HG03064 (cell line): ENCODE results near the gene PAEP.
"Not testable (repeated sequence)": the region's sequence is repeated elsewhere in the genome, so short reads cannot be mapped to it uniquely, and the experiment has no call there.

Experiments used
- ATAC-seq: cut with Tn5 transposase; IDR thresholded peaks from one replicate; pipeline ENCODE4 v1.9.1; 2021; ENCODE audit warnings: low read depth; ENCODE audit not compliant: unreplicated experiment

The PAEP gene

DNA sequence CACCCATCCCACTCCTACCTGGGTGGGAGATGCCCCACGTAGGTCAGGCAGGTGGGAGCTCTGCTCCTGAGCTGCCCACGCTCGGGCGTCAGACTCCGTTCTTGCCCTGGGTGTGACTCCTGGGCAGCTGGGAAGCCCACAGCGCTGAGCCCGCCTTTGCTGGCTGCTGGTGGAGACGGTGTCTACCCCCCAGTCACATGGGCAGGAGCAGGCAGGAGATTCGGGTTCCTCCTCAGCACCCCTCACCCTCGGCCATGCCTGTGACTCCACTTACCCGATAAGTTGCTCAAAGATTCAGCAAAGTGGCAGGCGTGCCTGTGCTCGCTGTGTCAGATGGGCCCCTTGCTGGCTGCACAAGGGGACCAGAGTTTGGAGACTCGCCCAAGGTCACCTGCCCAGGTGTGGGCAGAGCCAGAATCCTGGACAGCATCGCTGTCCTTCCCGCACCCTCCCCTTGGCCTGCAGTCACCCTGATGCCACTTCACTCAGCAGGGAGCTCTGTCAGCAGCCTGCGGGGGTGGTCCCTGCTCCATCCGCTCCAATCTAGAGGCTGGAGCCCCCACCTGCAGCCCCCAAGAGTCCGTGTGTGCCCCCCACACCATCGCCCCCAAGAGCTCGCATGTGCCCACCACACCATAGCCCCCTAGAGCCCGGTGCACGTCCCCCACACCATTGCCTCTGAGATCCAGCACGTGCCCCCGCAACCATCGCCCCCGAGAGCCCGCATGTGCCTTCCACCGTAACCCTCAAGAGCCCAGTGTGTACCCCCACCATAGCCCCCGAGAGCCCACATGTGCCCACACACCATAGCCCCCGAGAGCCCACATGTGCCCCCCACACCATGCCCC is 36.1 kb upstream of the PAEP start:
- no peak for ATAC-seq

DNA sequence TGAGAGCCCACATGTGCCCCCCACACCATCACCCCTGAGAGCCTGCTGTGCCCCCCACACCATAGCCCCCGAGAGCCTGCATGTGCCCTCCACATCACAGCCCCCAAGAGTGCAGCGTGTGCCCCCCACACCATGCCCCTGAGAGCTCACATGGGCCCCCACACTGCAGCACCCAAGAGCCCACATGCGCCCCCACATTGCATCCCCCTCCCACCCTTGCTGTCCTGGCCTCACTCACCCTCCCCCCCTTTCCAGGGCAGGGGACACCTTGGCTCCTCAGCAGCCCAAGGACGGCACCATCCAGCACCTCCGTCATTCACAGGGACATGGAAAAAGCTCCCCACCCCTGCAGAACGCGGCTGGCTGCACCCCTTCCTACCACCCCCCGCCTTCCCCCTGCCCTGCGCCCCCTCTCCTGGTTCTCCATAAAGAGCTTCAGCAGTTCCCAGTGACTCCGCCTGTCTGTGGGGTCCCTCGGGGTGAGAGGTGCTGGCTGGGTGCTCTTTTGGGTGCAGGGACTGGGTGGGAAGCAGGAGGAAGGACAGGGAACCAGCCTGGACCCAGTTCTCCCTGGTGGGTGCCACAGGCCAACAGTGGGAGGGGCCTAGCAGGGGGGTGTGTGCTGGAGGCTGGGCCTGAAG is 35.3 kb upstream of the PAEP start:
- no peak for ATAC-seq

DNA sequence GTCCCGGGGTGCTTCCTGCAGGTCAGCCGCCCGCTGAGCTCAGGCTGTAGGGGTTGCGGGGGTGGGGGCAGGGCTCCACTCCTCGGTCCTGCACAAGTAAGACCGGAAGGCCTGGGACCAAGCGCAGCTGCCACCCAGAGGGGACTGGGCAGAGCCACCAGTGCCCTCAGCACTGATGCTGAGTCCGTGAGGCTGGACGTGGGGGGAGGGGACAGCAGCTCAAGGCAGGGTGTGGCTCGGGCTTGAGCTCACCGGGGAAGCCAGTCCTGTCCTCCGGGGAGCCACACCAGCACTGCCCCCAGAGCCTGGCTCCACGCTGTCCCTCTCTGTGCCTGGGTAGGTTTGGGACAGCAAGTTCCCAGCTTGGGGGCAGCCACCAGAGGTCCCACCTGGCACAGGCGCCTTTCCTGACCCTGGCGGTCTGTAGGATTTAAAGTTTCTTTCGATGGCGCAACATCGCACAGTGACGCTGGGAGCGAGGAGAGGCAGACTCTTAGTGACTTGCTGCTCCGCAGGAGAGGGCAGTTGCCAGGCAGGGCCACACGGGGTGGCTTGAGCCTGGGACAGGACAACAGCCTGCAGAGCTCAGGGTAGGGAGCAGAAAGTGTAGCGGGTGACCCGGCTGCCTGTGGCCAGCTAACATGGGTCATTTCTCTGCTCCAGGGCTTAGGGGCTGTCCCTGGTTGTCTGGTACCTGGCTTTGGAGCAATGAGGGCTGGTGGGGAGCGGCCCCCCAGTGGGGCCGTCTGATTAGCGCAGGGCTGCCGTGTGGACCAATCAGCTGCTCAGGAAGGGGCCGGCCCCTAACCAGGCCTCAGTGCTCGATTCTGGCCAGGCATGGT is 34.6 kb upstream of the PAEP start:
- no peak for ATAC-seq

DNA sequence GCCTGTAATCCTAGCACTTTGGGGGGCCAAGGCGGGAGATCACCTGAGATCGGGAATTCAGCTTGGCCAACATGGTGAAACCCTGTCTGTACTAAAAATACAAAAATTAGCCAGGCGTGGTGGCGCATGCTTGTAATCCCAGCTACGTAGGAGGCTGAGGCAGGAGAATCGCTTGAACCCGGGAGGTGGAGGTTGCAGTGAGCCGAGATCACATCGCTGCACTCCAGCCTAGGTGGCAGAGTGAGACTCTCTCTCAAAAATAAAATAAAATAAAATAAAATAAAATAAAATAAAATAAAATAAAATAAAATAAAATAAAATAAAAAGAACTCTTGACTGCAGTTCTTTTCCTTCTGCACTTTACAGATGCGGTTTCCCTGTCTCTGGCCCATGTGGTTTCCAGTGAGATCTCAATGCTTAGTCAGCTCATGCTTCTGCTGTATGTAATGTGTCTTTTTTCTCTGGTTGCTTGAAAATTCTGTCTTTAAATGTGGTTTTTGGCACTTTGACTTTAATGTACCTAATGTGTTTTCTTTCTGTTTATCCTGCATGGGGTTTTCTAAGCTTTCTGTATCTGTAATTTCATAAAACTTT is 32.6 kb upstream of the PAEP start:
- not testable (repeated sequence) for ATAC-seq

DNA sequence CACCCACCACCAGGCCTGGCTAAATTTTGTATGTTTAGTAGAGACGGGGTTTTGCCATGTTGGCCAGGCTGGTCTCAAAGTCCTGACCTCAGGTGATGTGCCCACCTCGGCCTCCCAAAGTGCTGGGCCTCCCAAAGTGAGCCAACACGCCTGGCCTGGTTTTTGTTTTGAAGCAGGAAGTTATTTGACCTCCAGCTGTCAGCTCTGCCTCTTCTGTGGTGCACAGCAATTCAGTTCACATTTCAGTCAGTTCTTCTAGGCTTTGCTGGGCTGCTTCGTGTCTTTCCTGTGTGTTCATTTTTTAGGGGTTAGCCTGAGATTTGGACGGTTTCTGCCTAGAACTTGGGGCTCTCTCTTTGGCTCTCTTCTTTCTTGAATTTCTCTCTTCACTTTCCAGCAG is 31.4 kb upstream of the PAEP start:
- ATAC-seq, result no peak

DNA sequence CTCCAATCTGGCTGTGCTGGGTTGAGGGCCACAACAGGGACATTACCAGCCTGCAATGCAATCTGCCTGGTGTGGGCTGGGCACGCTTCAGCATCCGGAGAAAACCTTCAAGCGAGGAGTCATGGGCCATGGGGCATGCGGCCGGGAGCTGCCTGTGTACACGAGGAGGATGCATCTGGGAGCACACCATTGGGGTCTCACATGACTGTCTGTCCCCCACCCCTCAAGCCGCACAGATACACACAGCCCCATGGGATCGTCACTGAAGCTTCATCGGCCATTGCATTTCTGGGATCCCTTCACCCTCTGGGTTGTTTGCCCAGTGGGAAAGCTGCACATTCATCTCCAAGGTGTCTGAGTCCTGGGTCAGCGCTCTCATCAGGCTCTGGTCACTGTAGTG is 30.5 kb upstream of the PAEP start:
- no peak for ATAC-seq

DNA sequence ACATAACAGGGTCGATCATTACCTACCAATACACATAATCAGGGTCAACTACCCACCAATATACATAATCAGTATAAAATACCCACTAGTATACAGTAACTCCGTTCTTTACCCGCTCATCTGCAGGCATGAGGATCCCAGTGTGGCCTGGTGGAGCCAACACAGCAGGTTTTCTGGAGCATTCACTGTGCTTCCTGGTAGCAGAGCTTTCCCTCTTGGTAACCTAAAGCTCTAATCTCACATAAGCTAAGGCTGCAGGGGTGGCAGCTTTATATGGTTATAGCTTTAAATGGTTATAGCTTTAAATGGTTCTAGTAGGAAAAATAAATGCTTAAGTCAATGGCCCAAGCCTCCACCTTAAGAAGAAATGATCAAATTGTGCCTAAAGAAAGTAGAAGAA is 28.4 kb upstream of the PAEP start:
- ATAC-seq, result no peak

DNA sequence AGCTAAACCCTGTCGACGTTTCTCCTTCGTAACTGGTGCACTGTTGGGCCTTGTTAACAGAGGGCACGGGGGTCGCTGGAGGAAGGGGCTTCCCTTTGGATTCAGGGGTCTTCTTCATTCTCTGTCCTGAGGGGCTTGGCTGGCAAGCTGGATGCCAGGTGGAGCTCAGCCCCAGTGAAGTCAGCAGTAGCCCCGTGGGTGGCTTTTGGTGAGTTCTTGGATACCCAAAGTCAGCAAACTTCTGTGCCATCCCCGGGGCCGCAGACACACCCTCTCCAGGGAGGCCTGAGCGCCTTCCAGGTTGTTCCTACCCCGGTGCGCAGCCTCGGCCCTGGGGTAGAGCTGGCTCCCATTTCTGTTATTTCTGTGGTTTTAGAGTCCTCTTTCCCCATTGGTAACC is 27.9 kb upstream of the PAEP start:
- no peak for ATAC-seq

DNA sequence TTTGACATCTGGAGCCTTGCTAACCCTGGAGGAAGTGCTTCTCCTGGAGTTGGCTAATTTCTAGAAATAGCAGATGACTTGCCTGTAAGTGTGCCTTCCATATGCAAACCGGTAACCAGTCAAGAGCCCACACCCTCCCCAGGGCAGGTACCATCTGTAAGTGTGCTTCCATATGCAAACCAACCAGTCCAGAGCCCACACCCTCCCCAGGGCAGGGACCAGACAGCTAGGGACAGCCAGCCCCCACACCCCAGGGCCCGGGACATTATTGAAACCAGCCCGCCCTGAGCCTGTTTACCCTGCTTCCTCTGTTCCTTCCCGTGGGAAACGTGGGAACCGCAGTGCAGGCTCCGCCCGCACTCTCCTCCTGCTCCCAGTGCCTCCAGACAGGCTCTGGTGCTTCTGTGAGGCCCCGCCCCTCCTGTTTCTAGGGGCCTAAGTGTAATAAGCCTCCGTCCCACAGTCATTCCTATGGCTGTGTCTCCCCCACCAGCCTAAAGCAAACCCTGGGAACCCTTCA is 27.3 kb upstream of the PAEP start:
- ATAC-seq, result not testable (repeated sequence)

DNA sequence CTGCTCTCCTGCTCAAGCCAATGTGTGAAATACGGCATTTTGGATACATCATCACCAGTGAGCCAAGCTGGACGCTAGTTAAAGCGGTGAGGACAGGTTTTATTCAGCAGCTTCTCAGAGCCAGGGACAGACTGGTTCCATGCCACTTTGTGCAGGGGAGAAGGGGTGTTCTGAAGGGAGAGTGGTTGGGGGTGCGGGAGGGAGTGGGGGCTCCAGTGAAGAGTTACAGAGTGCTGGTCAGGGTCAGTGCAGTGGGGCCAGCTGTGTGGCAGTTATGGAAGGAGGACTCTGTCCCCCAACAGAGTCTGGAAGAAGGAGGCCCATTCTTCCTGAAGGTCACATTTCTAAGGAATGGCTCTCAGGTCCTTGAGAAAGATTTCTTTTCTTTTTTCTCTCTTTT is 26.7 kb upstream of the PAEP start:
- ATAC-seq, result not testable (repeated sequence)

DNA sequence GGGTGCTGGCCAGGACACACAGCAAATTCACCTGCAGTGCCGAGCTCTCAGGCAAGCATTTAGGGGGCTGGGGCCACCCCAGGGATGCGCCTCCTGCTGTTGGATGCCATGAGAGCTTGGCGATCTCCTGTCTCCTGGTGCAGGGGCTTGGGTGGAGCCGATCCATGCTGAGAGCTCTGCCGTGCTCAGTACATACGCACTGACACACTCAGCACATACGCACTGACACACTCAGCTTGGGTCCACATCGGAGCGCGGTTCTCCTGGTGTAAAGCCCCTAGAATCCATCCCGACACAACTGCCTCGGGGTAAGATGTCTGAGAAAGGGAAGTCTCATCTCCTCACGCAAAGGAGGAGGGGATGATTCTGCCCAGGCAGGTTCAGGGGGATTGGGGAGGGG is 25.9 kb upstream of the PAEP start:
- ATAC-seq, result not testable (repeated sequence)

DNA sequence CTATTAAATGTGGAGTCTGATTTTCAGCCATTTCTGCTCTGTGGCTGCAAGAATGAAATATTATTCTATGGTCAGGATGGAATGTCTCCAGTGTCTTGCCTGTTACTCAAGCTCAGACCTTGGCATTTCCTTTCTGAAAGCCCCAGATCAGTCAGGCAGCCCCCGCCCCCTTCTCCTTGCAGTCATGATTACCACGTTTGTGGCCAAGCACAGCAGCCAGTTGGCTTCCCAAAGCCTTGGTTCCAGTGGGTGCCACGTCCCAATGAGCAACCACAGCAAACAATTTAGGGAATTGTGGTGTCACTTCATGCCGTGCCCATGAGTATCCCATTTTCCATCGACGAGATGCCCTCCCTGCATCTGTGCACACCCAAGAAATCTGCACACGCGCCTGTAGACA is 25.3 kb upstream of the PAEP start:
- no peak for ATAC-seq

DNA sequence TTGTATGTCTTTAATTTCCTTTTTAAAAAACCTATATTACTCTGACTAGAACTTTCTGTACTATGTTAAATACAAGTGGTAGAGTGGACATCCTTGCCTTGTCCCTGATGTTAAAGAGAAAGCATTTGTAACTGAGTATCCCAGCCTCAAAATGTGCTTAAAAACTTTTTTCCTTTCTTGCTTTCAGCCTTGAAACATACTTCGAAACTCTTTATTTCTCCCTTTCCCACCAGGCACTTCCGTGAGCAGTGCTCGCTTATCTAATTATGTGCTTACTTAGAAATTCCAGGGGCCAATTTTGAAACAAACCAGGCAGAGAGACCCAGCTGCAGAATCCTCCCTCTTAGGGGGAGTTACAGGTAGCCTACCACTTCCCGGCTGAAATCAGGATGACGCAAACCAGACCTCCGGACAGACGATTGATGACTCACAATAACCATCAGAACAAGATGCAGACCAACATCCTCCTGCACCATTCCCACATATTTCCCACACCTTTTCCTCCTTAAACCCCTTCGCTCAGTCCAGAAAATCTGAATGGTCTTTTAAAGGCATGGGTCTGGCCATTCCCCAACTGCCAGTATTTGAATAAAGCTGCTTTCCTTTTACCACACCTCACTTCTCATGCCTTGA is 18.2 kb upstream of the PAEP start:
- not testable (repeated sequence) for ATAC-seq

DNA sequence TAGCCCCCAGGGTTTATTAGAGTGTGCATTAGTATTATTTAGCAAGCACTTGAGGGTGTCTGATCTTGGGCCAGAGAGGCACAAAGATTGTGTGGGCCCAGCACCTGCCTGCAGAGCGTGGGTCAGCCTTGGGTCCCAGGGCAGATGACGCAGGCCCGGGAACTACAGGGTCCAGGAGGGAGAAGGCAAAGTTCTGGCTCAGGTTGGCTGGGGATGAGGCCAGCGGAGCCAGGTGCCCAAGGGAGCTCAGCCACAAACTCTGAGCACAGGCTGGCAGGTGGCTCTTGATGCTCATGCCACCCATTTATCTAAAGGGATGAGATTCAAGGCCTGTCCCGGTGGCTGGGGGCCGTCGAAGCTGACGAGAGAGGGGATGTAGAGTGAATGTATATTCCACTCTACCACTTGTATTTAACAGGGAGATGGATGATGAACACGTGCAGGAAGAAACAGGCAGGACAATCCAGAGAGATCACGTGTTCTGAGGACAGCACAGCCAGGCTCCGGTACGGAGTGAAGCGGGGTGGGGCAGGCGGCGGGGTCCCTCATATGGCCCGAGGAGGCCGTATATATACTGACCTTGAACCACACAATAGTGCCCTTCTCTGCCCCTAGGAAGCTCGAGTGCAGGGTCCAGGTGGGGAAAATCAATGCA is 16.4 kb upstream of the PAEP start:
- ATAC-seq, result no peak

DNA sequence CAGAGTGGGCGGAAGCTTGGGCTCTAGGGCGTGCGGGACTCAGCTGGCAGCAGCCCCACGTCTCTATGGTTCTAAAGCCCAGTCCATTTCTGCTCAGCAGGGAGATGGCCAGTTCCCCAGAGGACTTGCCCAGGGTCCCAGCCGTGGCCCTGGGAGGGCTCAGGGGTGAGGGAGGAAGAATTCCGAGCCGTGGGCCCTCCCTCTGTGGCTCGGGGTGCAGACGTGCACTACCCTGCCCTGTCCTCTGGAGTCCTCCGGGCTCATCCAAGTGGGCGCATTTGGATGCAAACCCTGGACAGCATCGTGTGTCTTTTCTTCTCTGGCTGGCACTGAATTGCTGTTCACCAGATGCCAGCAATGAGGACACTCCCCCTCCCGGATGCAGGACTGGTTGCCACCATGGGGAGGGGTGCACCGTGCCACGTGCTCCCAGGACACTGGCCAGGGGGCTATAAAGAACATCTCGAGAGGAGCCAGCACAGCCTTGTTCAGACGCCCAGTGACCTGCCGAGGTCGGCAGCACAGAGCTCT is 15.8 kb upstream of the PAEP start, which contains the start of gene OBP2A:
OBP2A (plus strand) TSS at position 481 of the 531 bp plus-strand sequence. CDS start 55 bp downstream, outside the sequence.
- not testable (repeated sequence) for ATAC-seq

DNA sequence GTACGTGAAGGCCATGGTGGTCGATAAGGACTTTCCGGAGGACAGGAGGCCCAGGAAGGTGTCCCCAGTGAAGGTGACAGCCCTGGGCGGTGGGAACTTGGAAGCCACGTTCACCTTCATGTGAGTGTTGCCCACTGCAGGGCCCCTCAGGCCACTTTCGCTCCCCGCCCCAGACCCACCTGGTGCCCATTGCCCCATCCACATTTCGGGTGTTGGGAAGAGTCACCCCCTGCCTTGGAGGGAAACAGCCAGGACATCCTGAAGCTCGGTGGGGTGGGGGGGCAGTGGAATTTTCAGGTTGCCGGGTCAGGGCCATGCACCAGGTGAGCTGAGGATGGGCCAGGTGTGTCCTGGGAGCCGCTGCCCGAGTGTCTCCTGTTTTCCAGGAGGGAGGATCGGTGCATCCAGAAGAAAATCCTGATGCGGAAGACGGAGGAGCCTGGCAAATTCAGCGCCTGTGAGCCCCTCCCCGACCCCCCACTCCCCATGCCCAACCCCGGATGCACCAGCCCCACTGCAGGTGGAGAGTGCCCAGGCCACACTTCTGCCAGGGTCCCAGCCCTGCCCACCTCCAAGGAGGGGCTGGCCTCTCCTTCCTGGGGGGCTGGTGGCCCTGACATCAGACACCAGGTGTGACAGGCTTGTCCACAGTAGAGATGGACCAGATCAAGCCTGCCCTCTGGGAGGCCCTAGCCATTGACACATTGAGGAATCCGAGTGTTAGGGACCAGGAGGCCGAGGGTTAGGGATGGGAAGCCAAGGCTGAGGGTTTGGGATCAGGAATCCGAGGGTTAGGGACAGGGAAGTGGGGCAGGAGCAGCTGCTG is 14.6 kb upstream of the PAEP start:
- not testable (repeated sequence) for ATAC-seq

DNA sequence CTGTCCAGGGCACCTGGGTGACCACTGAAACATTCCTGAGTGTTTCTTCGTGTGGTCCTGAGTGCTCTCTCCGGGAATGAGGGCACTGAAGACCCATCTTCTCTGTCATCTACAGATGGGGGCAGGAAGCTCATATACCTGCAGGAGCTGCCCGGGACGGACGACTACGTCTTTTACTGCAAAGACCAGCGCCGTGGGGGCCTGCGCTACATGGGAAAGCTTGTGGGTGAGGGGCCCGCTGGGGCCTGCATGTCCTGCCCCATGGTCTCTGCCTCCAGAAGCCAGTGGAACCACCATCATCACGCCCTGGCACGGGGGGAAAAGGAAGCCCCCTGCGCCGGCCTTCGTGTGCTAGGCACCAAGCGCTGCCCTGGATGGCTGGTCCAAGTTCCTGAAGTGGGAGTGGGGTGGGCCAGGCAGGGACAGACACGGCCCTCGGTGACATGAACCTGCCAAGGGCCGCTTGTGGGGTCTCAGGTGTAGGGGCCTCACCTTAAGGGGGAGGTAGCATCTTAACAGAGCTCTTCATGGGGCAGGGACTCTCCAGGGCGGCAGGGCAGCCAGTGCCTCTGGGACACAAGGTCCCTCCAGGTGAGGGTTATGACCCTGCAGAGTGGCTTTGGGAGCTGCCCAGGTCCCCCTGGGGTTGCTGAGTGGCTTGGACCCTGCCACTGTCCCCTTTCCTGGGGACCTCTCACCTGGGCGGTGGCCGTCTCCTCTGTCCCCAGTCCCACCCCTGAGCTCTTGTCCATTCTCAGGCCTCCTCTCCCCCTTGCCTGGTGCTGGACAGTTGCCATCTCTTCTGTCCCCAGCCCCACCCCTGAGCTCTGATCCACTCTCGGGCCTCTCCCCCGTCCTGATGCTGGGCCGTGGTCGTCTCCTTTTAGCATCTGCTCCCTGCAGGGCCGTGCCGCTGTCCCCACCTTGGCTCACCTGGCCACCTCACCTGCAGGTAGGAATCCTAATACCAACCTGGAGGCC is 13.5 kb upstream of the PAEP start:
- ATAC-seq, result no peak
